ENCODE data around the gene ITPK1.

Gene ITPK1

GRCh38 chr14:93050761-93051160 is 65.0 kb downstream of the ITPK1 start:
- TF ChIP-seq RAD21 (IDR thresholded peaks at IDR 0.05; ENCODE audit: low read depth), result no peak
- no peak for TF ChIP-seq USF1 (IDR thresholded peaks at IDR 0.05)
- no peak for TF ChIP-seq FOXM1 (IDR thresholded peaks at IDR 0.05; ENCODE audit: borderline replicate concordance, low read depth)
- TF ChIP-seq MAX (IDR thresholded peaks at IDR 0.05), result no peak
- TF ChIP-seq CEBPB (IDR thresholded peaks at IDR 0.05), result no peak
- no peak for TF ChIP-seq TCF12 (IDR thresholded peaks at IDR 0.05; ENCODE audit: low read depth)
- no peak for TF ChIP-seq ZBTB7A (IDR thresholded peaks at IDR 0.05; ENCODE audit: low read depth)
- TF ChIP-seq NFIC (IDR thresholded peaks at IDR 0.05), result no peak

GRCh38 chr14:93049867-93050331 is 65.8 kb downstream of the ITPK1 start:
- no peak for TF ChIP-seq EGR1 (IDR thresholded peaks at IDR 0.05)
- no peak for TF ChIP-seq EP300 (IDR thresholded peaks at IDR 0.05; ENCODE audit: borderline replicate concordance)
- TF ChIP-seq USF1 (IDR thresholded peaks at IDR 0.05), result no peak
- no peak for TF ChIP-seq RAD21 (IDR thresholded peaks at IDR 0.05; ENCODE audit: low read depth)
- no peak for TF ChIP-seq REST (IDR thresholded peaks at IDR 0.05; ENCODE audit: low read depth)
- no peak for TF ChIP-seq ZBTB7A (IDR thresholded peaks at IDR 0.05; ENCODE audit: low read depth)
- no peak for TF ChIP-seq TAF1 (IDR thresholded peaks at IDR 0.05; ENCODE audit: low read depth)
- no peak for TF ChIP-seq YY1 (IDR thresholded peaks at IDR 0.05; ENCODE audit: low read depth)
- no peak for TF ChIP-seq MAX (IDR thresholded peaks at IDR 0.05)
- TF ChIP-seq CEBPB (IDR thresholded peaks at IDR 0.05), result no peak
- no peak for TF ChIP-seq TCF12 (IDR thresholded peaks at IDR 0.05; ENCODE audit: low read depth)
- TF ChIP-seq FOXM1 (IDR thresholded peaks at IDR 0.05; ENCODE audit: borderline replicate concordance, low read depth), result no peak
- no peak for TF ChIP-seq CREB1 (IDR thresholded peaks at IDR 0.05; ENCODE audit: low read depth)
- no peak for TF ChIP-seq TEAD4 (IDR thresholded peaks at IDR 0.05)
- no peak for TF ChIP-seq NFIC (IDR thresholded peaks at IDR 0.05)

- no peak for TF ChIP-seq ZBTB7A (IDR thresholded peaks at IDR 0.05; ENCODE audit: low read depth)
Observed at GRCh38 chr14:93049315-93049714, 66.4 kb downstream of the ITPK1 start.

GRCh38 chr14:93048843-93049242 is 66.9 kb downstream of the ITPK1 start:
- no peak for TF ChIP-seq USF1 (IDR thresholded peaks at IDR 0.05)
- no peak for TF ChIP-seq CREB1 (IDR thresholded peaks at IDR 0.05; ENCODE audit: low read depth)
- TF ChIP-seq TEAD4 (IDR thresholded peaks at IDR 0.05), result no peak
- no peak for TF ChIP-seq FOXM1 (IDR thresholded peaks at IDR 0.05; ENCODE audit: borderline replicate concordance, low read depth)
- no peak for TF ChIP-seq TCF12 (IDR thresholded peaks at IDR 0.05; ENCODE audit: low read depth)
- TF ChIP-seq MAX (IDR thresholded peaks at IDR 0.05), result no peak
- TF ChIP-seq ZBTB7A (IDR thresholded peaks at IDR 0.05; ENCODE audit: low read depth), result no peak

GRCh38 chr14:93047661-93048060 is 68.1 kb downstream of the ITPK1 start:
- TF ChIP-seq NFIC (IDR thresholded peaks at IDR 0.05), result no peak

- TF ChIP-seq REST (IDR thresholded peaks at IDR 0.05; ENCODE audit: low read depth), result no peak
- TF ChIP-seq CREB1 (IDR thresholded peaks at IDR 0.05; ENCODE audit: low read depth), result no peak
- TF ChIP-seq USF1 (IDR thresholded peaks at IDR 0.05), result no peak
- no peak for TF ChIP-seq TAF1 (IDR thresholded peaks at IDR 0.05; ENCODE audit: low read depth)
- TF ChIP-seq YY1 (IDR thresholded peaks at IDR 0.05; ENCODE audit: low read depth), result no peak
- TF ChIP-seq EGR1 (IDR thresholded peaks at IDR 0.05), result no peak
- TF ChIP-seq CEBPB (IDR thresholded peaks at IDR 0.05), result no peak
- no peak for TF ChIP-seq FOXM1 (IDR thresholded peaks at IDR 0.05; ENCODE audit: borderline replicate concordance, low read depth)
- TF ChIP-seq MAX (IDR thresholded peaks at IDR 0.05), result no peak
- TF ChIP-seq EP300 (IDR thresholded peaks at IDR 0.05; ENCODE audit: borderline replicate concordance), result no peak
- no peak for TF ChIP-seq NFIC (IDR thresholded peaks at IDR 0.05)
- no peak for TF ChIP-seq TEAD4 (IDR thresholded peaks at IDR 0.05)
- TF ChIP-seq TCF12 (IDR thresholded peaks at IDR 0.05; ENCODE audit: low read depth), result no peak
- TF ChIP-seq ZBTB7A (IDR thresholded peaks at IDR 0.05; ENCODE audit: low read depth), result no peak
- no peak for TF ChIP-seq RAD21 (IDR thresholded peaks at IDR 0.05; ENCODE audit: low read depth)
Observed at GRCh38 chr14:93047157-93047556, 68.6 kb downstream of the ITPK1 start.

All from Ishikawa (cell line).